NCI-H1105 treated with DMSO at 0.1 percent for 48 hours (cell line): ENCODE data around the gene MED13L.
"Not testable (repeated sequence)": the region's sequence is repeated elsewhere in the genome, so short reads cannot be mapped to it uniquely, and the experiment has no call there.

ENCODE experiments used
- DNase-seq: peaks from one replicate; lab custom pipeline; 2025; lab: John Stamatoyannopoulos, UW

The MED13L gene

GRCh38 chr12:116153113-116153512 lies 124.4 kb downstream of the MED13L start:
- DNase-seq: no peak

GRCh38 chr12:116152268-116152667 lies 125.2 kb downstream of the MED13L start:
- no peak for DNase-seq

GRCh38 chr12:116150452-116150851 lies 127.0 kb downstream of the MED13L start:
- no peak for DNase-seq

- no peak for DNase-seq
These were observed 127.5 kb downstream of the MED13L start for GRCh38 chr12:116150001-116150400.

GRCh38 chr12:116148844-116149243 lies 128.6 kb downstream of the MED13L start:
- no peak for DNase-seq

- DNase-seq: no peak
These were observed 131.1 kb downstream of the MED13L start for GRCh38 chr12:116146386-116146785.

GRCh38 chr12:116145451-116145850 lies 132.0 kb downstream of the MED13L start:
- DNase-seq: no peak

- no peak for DNase-seq
These were observed 133.1 kb downstream of the MED13L start for GRCh38 chr12:116144384-116144783.

GRCh38 chr12:116143909-116144308 lies 133.6 kb downstream of the MED13L start:
- no peak for DNase-seq

- no peak for DNase-seq
These were observed 134.3 kb downstream of the MED13L start for GRCh38 chr12:116142936-116143898.

GRCh38 chr12:116141833-116142162 lies 135.7 kb downstream of the MED13L start:
- no peak for DNase-seq

- DNase-seq: peak; percentile 42
These were observed 136.2 kb downstream of the MED13L start for GRCh38 chr12:116141110-116141832.

- DNase-seq: no peak
These were observed 137.0 kb downstream of the MED13L start for GRCh38 chr12:116140529-116140928.

GRCh38 chr12:116138781-116139180 lies 138.7 kb downstream of the MED13L start:
- no peak for DNase-seq

GRCh38 chr12:116138364-116138763 lies 139.1 kb downstream of the MED13L start:
- DNase-seq: no peak

GRCh38 chr12:116137318-116137717 lies 140.2 kb downstream of the MED13L start:
- peak; percentile 18 for DNase-seq

GRCh38 chr12:116136340-116136739 lies 141.2 kb downstream of the MED13L start:
- DNase-seq: no peak

GRCh38 chr12:116135209-116135930 lies 142.1 kb downstream of the MED13L start:
- peak; percentile 51 for DNase-seq

GRCh38 chr12:116133636-116134214 lies 143.8 kb downstream of the MED13L start:
- DNase-seq: no peak

GRCh38 chr12:116133149-116133548 lies 144.3 kb downstream of the MED13L start:
- no peak for DNase-seq

GRCh38 chr12:116131987-116132386 lies 145.5 kb downstream of the MED13L start:
- DNase-seq: not testable (repeated sequence)

- DNase-seq: no peak
These were observed 146.3 kb downstream of the MED13L start for GRCh38 chr12:116131176-116131575.
